Measurements from ENCODE around the gene NCF4.

The NCF4 gene

DNA sequence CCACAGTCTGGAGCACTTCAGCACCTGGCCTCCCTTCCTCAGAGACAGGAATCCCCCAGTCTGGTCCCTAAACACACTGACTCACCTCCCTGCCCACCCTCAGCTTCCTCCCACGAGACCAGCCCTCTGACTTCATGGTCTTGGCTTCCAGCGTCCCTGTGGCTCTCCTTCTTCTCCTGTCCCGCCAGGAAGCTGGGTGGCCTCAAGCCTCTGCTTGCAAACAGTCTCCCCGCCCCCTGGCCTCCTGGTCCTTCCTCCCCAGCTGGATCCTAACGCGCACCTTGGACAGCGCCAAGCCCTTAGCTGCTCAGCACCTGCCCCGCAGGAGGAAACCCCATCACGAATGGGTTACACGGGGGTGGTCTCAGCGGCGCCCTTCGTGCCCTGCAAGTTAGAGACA is 4.5 kb downstream of the NCF4 start:
- DNase-seq, result no peak

GRCh38 chr22:36867695-36868094 is 6.9 kb downstream of the NCF4 start:
- DNase-seq, result no peak

GRCh38 chr22:36868546-36869181 is 7.9 kb downstream of the NCF4 start:
- DNase-seq, result no peak

DNA sequence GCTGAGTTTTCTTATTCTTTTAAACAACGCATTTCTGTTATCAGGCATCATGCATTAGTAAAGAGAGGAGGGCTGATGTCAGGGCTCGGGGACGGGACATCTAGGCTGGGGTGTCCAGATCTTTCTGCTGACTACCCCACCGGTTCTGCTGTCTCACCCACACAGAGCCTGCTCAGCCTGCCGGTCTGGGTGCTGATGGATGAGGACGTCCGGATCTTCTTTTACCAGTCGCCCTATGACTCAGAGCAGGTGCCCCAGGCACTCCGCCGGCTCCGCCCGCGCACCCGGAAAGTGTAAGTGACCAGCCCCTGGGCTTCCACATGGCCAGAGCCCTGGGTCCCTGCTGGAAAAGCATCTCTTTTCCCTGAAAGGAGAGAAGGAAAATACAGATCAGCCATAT is 9.4 kb downstream of the NCF4 start:
- DNase-seq, result no peak

DNA sequence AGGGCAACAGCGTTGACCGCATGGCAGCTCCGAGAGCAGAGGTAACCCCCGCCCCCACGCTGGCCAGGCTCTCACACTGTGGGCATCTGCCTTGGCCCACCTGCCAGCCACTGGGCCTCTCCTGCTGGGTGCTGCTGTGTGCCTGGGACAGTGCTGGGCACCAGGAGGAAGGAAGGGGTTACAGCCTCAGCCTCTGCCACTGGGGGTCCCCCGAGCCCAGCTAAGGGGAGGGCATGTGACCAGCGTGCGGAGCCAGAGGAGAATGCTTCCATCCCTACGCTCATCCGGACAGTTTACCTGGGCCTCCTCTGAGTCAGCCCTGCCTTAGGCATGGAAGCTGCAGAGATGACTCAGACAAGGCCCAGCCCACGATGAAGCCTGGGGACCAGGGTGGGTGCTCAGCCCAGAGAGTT is 10.9 kb downstream of the NCF4 start:
- no peak for DNase-seq

- no peak for DNase-seq
These were observed 11.3 kb downstream of the NCF4 start for GRCh38 chr22:36872084-36872483.

GRCh38 chr22:36872866-36873498 is 12.2 kb downstream of the NCF4 start:
- DNase-seq, result no peak

GRCh38 chr22:36873614-36874308 is 13.0 kb downstream of the NCF4 start:
- no peak for DNase-seq

DNA sequence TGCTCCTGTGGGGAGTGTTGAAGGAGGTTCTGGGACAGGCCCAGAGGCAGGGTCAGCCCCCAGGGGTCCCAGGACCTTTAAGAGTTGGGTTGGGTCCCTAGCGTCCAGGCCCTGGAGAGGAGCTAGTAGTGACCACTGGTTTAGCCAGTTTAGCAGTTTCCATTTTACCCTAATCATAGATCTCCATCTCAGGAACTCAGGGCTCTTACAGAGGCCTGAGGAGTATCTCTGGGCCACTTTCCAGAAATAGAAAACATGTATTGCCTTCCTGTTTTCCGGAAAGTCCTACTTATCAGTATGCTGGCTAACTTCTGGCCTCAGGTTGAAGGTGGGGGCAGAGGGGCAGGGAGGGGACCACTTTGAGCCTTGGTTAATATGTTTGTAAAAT is 13.5 kb downstream of the NCF4 start:
- no peak for DNase-seq

DNA sequence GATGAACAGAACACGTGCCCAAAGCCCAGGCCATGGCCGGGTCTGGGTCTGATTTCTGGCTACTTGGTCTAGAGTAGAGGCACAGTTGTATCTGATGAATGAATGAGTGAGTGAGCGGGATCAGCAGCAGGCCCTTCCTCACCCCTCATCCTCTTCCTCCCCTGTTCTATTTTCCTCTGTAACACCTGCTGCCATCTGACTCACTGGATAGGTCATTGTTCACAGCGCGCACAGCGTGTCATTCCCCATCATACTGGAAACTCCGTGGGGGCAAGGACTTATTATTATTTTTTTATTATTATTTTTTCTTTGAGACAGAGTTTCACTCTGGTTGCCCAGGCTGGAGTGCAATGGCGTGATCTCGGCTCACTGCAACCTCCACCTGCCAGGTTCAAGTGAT is 13.9 kb downstream of the NCF4 start:
- DNase-seq, result no peak

GRCh38 chr22:36875741-36876140 is 14.9 kb downstream of the NCF4 start:
- DNase-seq, result no peak

DNA sequence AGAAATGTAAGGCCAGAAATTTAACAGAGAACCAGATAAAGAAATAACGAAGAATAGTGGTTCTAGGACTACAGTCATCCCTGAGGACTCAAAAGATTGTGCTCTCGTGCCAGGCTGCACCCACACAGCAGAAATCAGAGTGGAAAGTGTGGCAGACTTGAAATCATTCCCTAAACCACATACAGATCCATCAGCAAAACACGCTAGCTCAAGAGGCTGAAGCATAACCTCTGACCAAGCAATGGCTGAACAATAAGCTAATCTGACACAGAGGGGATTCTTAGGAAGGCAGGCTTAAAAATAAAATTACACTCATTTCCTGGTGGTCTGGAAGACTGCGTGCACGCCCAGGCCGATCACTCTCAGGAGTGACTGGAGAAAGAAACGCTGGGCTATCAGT is 19.0 kb downstream of the NCF4 start:
- DNase-seq, result no peak

GRCh38 chr22:36881504-36882245 is 20.9 kb downstream of the NCF4 start:
- DNase-seq, result no peak

DNA sequence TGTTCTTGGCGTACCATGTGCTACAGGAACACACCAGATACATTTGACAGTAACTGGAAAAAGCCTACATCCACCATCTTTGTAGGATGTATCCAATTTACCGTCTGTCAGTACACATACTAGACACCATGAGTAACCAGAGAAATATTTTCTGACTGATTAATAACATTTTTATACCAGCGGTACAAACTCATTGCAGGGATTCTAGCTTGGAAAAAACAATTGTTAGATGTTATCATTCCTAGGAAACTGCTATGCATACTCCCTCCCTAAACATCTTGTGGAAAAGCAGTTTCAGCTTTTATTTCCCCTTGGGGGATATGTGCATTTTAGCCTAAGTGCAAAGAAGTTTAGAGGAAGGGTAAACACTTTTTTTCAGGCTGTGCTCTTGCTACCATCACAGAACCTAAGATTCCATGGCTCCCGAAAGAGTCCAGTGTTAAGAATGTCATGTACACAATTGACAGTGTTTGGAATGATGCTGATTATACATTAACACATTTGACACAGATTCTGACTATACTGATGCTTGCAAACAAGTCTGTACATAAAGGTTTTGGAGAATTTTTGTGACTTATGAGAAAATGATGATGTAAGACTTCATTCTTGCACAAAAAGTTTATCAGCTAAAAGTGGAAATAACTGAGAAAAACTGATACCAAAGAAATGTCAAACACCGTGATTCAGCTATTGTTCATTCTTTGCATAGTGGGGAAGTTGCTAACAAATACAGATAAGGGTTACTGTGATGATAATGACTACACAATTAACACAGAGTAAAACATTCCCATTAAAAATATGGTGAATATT is 23.7 kb downstream of the NCF4 start:
- DNase-seq, result no peak

DNA sequence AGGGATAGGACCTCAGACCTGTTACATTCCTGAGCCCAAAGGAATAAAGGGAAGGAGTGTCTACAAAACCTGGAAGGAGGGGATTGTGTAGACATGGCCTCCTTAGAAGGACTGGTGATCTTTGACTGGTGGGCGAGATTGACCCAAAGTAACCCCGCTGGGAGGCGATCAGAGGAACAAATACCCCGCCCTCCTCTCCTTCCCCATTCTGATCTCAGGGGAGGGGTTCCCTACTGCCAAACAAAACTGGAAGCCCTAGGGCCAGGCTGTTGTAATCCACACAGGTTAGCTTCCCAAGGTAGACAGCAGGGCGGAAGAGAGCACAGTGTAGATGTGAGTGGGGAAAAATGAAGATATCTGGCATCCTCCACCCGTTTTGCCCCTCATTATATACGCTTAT is 24.7 kb downstream of the NCF4 start:
- no peak for DNase-seq

DNA sequence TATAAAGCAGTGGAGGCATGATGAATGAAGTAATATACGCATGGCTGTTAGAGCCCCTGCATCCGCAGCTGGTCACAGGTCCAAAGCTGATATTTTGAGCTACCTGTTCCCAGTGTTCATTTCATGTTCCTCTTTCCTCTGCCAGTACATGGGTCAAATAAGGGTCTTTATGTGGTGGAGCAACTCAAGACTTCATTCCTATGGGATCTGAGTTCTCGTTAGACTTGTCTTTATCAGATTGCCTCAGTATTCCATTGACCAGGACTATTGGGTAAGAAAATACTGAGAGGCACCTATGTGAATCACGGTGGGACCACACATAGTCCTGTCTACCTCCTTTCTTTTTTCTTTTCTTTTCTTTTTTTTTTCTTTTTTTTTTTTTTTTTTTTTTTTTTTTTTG is 25.2 kb downstream of the NCF4 start:
- no peak for DNase-seq

DNA sequence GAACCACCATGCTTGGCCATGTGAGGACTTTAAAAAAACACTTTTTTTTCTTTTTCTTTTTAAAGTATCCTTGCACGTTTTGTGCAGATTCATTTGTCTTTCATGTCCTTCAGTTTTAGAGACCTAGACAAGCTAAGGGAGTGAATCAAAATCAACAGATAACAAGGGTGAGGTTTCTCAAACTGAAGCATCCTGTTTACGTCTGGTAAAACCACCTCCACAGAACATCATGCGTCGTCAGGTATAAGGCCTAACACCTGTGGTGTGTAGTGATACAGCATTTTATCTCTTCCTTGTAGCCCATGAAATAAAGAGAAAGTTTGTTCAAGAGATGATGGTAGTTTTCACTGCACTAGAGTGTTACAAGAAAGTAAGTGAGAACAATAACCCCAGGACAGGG is 26.4 kb downstream of the NCF4 start:
- no peak for DNase-seq

DNA sequence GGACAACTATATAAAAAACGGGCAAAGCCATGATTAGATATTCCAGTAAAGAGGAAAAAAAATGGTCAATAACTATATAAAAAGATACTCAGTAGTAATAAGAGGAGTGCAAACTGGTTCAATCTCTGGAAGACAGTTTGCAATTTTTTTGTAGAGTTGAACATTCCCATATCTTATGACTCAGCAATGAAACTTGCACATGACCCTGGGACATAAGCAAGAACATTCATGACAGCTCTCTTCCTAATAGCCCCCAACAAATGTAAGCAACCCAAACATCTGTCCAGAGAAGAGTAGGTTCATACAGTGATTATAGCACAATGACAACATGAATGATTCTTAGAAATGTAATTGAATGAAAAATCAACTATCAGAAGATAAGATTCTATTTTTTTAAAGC is 30.8 kb downstream of the NCF4 start:
- DNase-seq, result no peak

DNA sequence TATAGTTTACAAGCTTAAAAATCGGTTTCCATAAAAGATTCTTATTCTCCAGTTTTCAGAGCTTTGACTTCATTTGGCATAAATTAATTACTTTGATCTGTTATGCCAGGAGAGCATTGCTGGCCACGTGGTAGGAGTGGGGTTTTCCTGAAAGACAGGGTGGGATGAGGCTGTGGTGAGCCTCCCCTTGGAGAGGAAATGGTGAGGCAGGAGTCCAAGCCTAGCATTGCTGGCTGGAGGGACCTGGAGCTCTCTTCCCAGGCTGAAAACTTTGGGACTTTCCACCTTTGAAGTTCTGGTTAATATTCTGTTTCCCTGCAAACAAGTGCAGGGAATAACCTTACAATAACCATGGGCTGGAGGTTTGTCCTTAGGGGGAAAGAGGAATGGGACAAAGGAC is 31.5 kb downstream of the NCF4 start:
- no peak for DNase-seq

GRCh38 chr22:36893262-36893661 is 32.5 kb downstream of the NCF4 start:
- DNase-seq, result no peak

- DNase-seq, result no peak
These were observed 33.5 kb downstream of the NCF4 start for GRCh38 chr22:36894266-36894665.

- DNase-seq, result no peak
These were observed 36.8 kb downstream of the NCF4 start for GRCh38 chr22:36897611-36898010.

- no peak for DNase-seq
These were observed 37.9 kb downstream of the NCF4 start for GRCh38 chr22:36898690-36899089.

Data from T-helper 9 cell (primary cell).